Lower leg skin (tissue), 3 donors: ENCODE measurements around the gene DYNLT5.

Experiments
- CTCF ChIP-seq, 3 donors: fragments of 450-650 bp; IDR thresholded peaks; one replicate each; pipeline ENCODE4 v1.5.1; 2016; ENCODE audit warnings: antibody characterized with exemption in 3 of 3, mild to moderate bottlenecking in 3 of 3, moderate library complexity in 2 of 3
- POLR2A ChIP-seq, 2 donors: fragments of 450-650 bp; IDR thresholded peaks; one replicate each; pipeline ENCODE4 v1.6.1; 2016 to 2017; ENCODE audit warnings: antibody characterized with exemption in 2 of 2, mild to moderate bottlenecking in 1 of 2, moderate library complexity in 1 of 2

DNA sequence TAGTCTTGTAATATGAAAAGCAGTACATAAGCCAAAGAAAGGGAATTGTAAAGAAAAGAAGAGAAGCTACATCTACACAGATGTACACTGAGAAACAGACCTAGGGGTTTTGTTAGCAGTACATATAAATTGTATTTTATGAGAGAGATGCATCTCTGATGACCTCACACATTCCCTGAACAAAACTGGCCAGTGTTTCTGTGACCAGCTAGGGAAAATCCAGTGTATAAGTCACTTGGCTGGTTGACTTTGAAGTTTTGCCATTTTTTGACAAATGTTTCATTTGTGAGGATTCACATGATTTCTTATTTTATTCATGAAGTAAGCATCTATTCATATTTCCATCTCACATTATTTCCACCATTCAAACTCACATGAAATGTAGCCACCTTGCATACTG, 28.3 kb upstream of the DYNLT5 start:
- TF ChIP-seq CTCF (IDR thresholded peaks at IDR 0.05) (no peak), POLR2A (IDR thresholded peaks at IDR 0.05) (no peak)
